Limb (tissue), 2 donors: ENCODE data around the gene KCNV2.
"Not testable (repeated sequence)": the region's sequence is repeated elsewhere in the genome, so short reads cannot be mapped to it uniquely, and the experiment has no call there.

Source experiments
- DNase-seq, 2 donors: peaks; one replicate each; pipeline ENCODE4 v3.0.0-alpha.2; 2016; ENCODE audit errors: extremely low spot score in 2 of 2

The KCNV2 gene

DNA sequence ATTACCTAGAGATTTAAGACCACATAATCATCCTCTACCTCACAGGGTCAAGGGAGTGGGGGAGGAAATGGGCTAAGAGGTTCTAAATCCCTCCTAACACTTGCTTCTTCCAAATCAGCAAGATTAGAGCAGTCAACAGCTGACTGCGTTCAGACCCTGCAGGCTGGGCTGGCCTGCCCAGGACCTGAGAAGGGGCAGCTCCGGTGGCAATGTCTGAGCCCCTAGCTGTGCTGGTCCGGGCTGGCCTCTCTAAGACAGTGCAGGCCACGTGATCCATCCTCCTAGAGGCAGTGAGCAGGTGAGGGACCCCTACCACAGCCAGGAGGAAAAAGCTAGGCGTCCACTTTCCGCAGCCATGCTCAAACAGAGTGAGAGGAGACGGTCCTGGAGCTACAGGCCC is at the start of gene KCNV2:
KCNV2 (plus strand) TSS at position 126 of the 400 bp plus-strand sequence; CDS start at position 356, 230 bp downstream.
- no peak for DNase-seq

- no peak for DNase-seq
Observed at GRCh38 chr9:2673161-2673560, 44.1 kb upstream of the KCNV2 start.

GRCh38 chr9:2674141-2674824 is 43.0 kb upstream of the KCNV2 start:
- DNase-seq, result no peak

DNA sequence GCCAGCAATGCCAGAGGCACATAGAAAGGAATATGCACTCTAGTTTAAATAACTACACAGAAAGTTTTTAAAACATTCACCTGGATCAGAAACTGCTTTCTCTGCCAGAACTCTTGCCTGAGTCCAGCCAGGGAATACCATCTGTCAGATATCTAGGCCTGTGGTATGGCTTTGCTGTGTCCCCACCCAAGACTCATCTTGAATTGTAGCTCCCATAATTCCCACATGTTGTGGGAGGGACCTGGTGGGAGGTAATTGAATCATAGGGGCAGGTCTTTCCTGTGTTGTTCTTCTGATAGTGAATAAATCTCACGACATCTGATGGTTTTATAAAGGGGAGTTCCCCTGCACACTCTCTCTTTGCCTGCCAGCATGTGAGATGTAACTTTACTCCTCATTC is 41.5 kb upstream of the KCNV2 start:
- DNase-seq, result no peak

DNA sequence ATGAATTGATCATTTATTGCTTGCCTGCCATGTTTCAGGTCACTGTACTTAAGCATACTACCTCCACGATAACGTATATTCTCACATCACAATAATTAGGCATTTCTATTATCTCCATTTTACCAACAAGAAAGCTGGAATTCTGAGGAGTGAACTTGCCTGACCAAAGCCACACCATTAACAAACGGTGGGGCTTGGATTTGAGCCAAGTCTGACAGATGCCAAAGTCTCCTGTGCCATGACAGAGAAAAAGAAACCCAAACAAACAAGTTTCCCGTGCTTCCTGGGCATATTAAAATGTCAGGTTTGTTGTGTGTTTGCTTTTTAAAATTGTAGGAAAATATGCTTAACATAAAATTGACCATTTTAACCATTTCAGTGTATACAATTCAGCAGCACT is 40.8 kb upstream of the KCNV2 start:
- no peak for DNase-seq

GRCh38 chr9:2677915-2678889 is 39.1 kb upstream of the KCNV2 start:
- no peak for DNase-seq

GRCh38 chr9:2679011-2679410 is 38.3 kb upstream of the KCNV2 start:
- no peak for DNase-seq

DNA sequence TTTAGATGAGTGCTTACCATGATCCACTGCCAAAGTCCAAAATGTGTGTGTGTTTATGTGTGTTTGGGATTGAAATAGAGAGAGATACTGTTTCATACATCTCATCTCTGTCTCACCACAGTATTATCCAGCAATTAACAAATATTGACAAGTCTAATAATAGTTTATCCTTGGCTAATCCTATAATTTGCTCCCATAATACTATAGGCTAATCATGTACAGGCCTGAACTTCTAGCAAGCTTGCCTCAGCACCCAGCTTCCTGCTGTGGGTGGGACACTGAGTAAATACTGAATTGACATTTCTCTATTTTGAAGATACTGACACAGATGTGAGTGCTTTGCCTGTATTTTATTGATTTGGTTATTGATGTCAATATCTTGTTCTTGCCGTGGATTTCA is 35.3 kb upstream of the KCNV2 start:
- DNase-seq, result no peak

- DNase-seq, result no peak
Observed at GRCh38 chr9:2686911-2687310, 30.4 kb upstream of the KCNV2 start.

DNA sequence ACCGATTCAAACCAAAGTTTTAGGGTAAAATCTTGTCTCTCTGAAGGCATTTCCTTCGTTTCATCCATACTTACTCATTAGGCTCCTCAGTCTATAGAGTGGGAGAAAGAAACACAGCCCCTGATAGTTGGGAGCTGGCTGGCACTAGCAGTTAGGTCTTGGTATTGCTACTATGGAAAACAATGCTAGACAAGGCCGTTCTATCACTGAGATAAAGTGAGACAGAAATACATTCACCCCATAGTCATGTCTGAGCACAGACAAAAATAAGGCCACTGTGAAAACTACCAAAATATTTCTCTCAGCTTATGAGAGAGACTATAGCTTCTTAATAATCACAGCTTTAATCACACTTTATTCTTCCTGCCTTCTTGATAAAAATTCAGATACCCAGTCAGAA is 28.7 kb upstream of the KCNV2 start:
- DNase-seq, result no peak

- no peak for DNase-seq
Observed at GRCh38 chr9:2691212-2691611, 26.1 kb upstream of the KCNV2 start.

DNA sequence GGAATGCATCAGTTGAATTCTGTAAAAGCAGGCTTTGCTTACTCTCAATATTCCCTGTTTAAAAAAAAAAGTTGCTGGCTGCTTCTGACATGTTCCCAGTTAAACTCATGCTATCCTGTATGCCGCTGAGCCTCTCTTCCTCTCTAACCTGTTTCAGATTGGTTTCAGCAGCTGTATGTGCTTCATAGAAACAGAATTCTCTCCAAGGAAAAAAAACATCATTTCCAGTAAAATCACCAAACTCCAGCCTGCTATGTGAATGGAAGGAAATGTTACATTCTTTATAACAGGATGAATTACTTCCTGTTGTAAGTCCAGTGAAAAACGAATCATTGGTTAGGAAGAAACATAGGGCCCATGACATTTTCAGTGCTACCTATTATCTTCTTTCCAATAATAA is 25.7 kb upstream of the KCNV2 start:
- DNase-seq, result peak in 1 of 2 donors; percentile 55

GRCh38 chr9:2693056-2693455 is 24.3 kb upstream of the KCNV2 start:
- no peak for DNase-seq

DNA sequence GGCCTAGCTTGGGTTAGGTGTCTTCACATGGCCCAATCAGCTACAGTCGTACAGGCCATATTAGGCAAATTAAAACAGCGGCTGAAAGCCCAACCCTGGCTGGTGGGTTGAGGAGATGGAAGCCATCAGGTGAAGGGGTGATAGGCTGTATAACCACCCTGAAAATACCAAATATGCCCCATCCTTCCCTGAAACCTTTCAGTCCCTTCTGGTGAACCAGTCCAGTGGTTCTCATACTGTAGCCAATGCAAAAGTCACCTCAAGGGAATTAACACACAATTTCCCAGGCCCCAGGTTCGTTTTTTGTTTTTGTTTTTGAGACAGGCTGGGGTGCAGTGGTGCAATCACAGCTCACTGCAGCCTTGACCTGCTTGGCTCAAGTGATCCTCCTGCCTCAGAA is 19.8 kb upstream of the KCNV2 start:
- no peak for DNase-seq

DNA sequence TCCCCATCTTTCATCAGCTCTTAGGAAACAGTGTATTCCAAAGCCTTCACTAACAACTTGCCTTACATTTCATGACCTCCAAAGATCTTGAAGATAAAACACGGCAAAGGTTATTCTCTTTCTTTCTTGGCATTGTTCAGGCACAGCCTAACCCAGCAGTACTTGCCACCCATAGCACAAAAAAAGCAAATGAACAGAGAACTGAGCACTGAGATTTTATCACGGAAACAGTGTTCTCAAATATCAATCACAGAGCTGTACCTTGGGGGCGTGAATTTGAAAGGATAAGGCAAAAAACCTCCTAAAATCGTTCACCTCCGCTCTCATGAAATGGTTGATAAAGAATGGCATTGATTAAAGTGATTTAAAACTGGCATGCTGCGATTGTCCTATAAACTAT is 16.9 kb upstream of the KCNV2 start:
- DNase-seq, result no peak

- no peak for DNase-seq
Observed at GRCh38 chr9:2700909-2701550, 16.3 kb upstream of the KCNV2 start.

GRCh38 chr9:2704504-2704903 is 12.8 kb upstream of the KCNV2 start:
- DNase-seq, result no peak

GRCh38 chr9:2707256-2707655 is 10.1 kb upstream of the KCNV2 start:
- not testable (repeated sequence) for DNase-seq

- no peak for DNase-seq
Observed at GRCh38 chr9:2709645-2710101, 7.6 kb upstream of the KCNV2 start.

- no peak for DNase-seq
Observed at GRCh38 chr9:2711716-2712115, 5.6 kb upstream of the KCNV2 start.

DNA sequence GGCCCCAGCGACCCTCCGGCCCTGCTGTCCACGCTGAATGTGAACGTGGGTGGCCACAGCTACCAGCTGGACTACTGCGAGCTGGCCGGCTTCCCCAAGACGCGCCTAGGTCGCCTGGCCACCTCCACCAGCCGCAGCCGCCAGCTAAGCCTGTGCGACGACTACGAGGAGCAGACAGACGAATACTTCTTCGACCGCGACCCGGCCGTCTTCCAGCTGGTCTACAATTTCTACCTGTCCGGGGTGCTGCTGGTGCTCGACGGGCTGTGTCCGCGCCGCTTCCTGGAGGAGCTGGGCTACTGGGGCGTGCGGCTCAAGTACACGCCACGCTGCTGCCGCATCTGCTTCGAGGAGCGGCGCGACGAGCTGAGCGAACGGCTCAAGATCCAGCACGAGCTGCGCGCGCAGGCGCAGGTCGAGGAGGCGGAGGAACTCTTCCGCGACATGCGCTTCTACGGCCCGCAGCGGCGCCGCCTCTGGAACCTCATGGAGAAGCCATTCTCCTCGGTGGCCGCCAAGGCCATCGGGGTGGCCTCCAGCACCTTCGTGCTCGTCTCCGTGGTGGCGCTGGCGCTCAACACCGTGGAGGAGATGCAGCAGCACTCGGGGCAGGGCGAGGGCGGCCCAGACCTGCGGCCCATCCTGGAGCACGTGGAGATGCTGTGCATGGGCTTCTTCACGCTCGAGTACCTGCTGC is 839 bp downstream of the KCNV2 start:
- no peak for DNase-seq

GRCh38 chr9:2718698-2719033 is 1.4 kb downstream of the KCNV2 start:
- no peak for DNase-seq
